B cell (primary cell): ENCODE results near the gene DPH6.

Source experiments
- EZH2 ChIP-seq: IDR thresholded peaks from 2 replicates; pipeline ENCODE4 v1.6.1; 2012; ENCODE audit warnings: borderline replicate concordance, low read depth, mild to moderate bottlenecking, moderate library complexity, low read length; ENCODE audit not compliant: insufficient read depth, poor library complexity, severe bottlenecking
- TF ChIP-seq, protein P1 (sequence below): fragments of 200-600 bp; IDR thresholded peaks from one replicate; pipeline ENCODE4 v1.8.0; 2022; ENCODE audit warnings: antibody characterized with exemption, mild to moderate bottlenecking

GRCh38 chr15:35362195-35362829, 183.7 kb downstream of the DPH6 start:
- TF ChIP-seq, protein P1, sequence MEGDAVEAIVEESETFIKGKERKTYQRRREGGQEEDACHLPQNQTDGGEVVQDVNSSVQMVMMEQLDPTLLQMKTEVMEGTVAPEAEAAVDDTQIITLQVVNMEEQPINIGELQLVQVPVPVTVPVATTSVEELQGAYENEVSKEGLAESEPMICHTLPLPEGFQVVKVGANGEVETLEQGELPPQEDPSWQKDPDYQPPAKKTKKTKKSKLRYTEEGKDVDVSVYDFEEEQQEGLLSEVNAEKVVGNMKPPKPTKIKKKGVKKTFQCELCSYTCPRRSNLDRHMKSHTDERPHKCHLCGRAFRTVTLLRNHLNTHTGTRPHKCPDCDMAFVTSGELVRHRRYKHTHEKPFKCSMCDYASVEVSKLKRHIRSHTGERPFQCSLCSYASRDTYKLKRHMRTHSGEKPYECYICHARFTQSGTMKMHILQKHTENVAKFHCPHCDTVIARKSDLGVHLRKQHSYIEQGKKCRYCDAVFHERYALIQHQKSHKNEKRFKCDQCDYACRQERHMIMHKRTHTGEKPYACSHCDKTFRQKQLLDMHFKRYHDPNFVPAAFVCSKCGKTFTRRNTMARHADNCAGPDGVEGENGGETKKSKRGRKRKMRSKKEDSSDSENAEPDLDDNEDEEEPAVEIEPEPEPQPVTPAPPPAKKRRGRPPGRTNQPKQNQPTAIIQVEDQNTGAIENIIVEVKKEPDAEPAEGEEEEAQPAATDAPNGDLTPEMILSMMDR: no peak
- TF ChIP-seq EZH2: no peak
